Stomach (tissue), 4 donors: ENCODE results near the gene CDRT15.

Source experiments
- POLR2A ChIP-seq, 4 donors: fragments of 450-650 bp; IDR thresholded peaks; one replicate each; pipeline ENCODE4 v1.6.1; 2016; ENCODE audit warnings: antibody characterized with exemption in 4 of 4, control low read depth in 2 of 4, mild to moderate bottlenecking in 1 of 4, moderate library complexity in 1 of 4
- TF ChIP-seq, protein P1 (sequence below), 7 experiments: fragments of 450-650 bp in 4 of 7; fragments of 200-600 bp in 3 of 7; sonication (generic) in 3 of 7; IDR thresholded peaks; one replicate each; pipeline ENCODE4 v1.5.1; 2016 to 2019; ENCODE audit warnings: antibody characterized with exemption in 7 of 7, control low read depth in 2 of 7, mild to moderate bottlenecking in 1 of 7

DNA sequence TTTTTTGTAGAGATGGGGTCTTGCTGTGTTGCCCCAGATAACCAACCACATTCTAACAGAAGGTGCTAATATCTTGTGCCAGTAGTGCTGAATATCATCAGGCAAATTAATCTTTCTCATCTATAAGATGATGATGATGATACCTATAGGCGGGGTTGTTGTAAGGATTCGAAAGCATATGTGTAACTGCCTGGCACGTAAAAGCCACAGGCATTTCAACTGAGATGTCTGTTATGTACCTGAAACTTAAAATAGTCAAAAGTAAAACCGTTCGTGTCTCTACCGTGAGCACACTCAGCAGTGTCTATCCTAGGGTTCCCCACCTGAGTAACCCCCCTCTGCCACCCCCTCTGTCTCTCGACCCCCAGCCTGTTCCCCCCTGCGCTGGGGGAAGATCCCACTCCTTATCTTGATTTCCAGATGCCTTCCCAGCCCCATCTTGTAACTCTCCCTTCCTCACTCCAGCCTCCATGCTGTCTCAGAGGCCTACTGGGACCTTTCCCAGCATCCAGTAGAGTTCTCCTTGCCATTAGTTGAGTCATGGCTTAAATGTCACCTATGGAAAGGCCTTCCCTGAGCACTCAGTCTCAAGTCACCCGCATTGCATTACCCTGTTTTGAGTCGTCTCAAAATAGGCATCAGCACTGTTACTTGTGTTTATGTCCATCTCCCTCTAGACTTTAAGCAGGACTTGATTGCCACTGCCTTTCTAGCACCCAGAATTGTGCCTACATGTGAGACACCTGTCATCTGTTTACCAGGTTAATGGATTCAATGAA, 34.1 kb downstream of the CDRT15 start:
- TF ChIP-seq, protein P1, sequence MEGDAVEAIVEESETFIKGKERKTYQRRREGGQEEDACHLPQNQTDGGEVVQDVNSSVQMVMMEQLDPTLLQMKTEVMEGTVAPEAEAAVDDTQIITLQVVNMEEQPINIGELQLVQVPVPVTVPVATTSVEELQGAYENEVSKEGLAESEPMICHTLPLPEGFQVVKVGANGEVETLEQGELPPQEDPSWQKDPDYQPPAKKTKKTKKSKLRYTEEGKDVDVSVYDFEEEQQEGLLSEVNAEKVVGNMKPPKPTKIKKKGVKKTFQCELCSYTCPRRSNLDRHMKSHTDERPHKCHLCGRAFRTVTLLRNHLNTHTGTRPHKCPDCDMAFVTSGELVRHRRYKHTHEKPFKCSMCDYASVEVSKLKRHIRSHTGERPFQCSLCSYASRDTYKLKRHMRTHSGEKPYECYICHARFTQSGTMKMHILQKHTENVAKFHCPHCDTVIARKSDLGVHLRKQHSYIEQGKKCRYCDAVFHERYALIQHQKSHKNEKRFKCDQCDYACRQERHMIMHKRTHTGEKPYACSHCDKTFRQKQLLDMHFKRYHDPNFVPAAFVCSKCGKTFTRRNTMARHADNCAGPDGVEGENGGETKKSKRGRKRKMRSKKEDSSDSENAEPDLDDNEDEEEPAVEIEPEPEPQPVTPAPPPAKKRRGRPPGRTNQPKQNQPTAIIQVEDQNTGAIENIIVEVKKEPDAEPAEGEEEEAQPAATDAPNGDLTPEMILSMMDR (IDR thresholded peaks at IDR 0.05), result no peak
- TF ChIP-seq POLR2A (IDR thresholded peaks at IDR 0.05), result no peak
